ENCODE results near the gene PTPRM. TPM values are rescaled to one million over a fixed set of nuclear protein-coding genes. Genes with fewer than 3 reads are reported as not detected.

The PTPRM gene
- polyA plus RNA-seq, 1 donor (not counting 4 experiments of a cell fraction or from before 2014, with no cell fraction given) = 54.5 TPM

DNA sequence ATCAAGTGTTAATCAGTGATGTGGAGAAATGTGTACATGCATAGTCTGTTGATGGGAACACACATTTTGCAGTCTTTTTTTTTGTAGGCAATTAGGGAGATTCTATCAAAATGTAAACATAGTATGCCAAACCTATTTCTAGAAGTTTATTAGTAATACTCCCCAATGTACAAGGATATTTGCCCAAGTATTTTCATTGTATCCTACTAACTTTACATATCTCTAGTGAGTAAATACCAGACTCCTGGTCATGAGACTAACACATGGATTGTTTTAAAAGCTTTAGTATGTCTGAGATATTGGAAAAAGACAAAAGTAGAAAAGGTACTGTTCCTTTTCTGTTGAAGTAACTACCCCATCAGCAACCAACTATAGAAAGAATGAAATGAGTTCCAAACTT, 513.0 kb downstream of the PTPRM start:
- TF ChIP-seq, protein P1, sequence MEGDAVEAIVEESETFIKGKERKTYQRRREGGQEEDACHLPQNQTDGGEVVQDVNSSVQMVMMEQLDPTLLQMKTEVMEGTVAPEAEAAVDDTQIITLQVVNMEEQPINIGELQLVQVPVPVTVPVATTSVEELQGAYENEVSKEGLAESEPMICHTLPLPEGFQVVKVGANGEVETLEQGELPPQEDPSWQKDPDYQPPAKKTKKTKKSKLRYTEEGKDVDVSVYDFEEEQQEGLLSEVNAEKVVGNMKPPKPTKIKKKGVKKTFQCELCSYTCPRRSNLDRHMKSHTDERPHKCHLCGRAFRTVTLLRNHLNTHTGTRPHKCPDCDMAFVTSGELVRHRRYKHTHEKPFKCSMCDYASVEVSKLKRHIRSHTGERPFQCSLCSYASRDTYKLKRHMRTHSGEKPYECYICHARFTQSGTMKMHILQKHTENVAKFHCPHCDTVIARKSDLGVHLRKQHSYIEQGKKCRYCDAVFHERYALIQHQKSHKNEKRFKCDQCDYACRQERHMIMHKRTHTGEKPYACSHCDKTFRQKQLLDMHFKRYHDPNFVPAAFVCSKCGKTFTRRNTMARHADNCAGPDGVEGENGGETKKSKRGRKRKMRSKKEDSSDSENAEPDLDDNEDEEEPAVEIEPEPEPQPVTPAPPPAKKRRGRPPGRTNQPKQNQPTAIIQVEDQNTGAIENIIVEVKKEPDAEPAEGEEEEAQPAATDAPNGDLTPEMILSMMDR (optimal IDR thresholded peaks at IDR 0.05 in 1 of 3, IDR thresholded peaks at IDR 0.05 in 1 of 3, conservative IDR thresholded peaks at IDR 0.05 in 1 of 3; ENCODE audit: extremely low read depth in 1 of 3, insufficient read depth in 2 of 3, low read length in 3 of 3) = no peak
- Histone ChIP-seq H3K36me3 (ENCODE audit: control insufficient read depth in 2 of 2, extremely low read depth in 1 of 2, insufficient read depth in 2 of 2, low read length in 2 of 2) (no peaks in the 10 kb centered on the region), H3K9ac (ENCODE audit: control insufficient read depth, extremely low read depth, insufficient read depth, low read length) (no peak overlapping the region), H3K27ac (ENCODE audit: control insufficient read depth, insufficient read depth, low read length) (no peak overlapping the region), H3K4me3 (ENCODE audit: control insufficient read depth in 2 of 3, extremely low read depth in 1 of 3, insufficient read depth in 2 of 3, low read depth in 1 of 3, low read length in 3 of 3) (no peak overlapping the region), H3K9me3 (ENCODE audit: control insufficient read depth, low read depth, low read length) (no peaks in the 10 kb centered on the region), H2AFZ (ENCODE audit: control insufficient read depth, low read length) (no peak overlapping the region), H4K20me1 (ENCODE audit: control insufficient read depth, extremely low read depth, insufficient read depth, low read length) (no peaks in the 10 kb centered on the region), H3K27me3 (ENCODE audit: control insufficient read depth, extremely low read depth, insufficient read depth, low read length) (no peaks in the 10 kb centered on the region), H3K4me2 (ENCODE audit: control insufficient read depth, extremely low read depth, insufficient read depth, low read depth, low read length) (no peak overlapping the region), H3K79me2 (ENCODE audit: control insufficient read depth, insufficient read depth, low read length) (no peaks in the 10 kb centered on the region), H3K4me1 (ENCODE audit: control insufficient read depth, extremely low read depth, insufficient read depth, low read length) (no peaks in the 10 kb centered on the region), H3K9me1 (ENCODE audit: control insufficient read depth, extremely low read depth, insufficient read depth, low read length) (no peaks in the 10 kb centered on the region)
- FAIRE-seq (no peak), DNase-seq (ENCODE audit: low read depth, low spot score) (no peak)
- dilution Hi-C loops (cut with MboI; ENCODE audit: extremely low pct_ligation_motif_present, low sequenced_read_pairs) = no loop called here

DNA sequence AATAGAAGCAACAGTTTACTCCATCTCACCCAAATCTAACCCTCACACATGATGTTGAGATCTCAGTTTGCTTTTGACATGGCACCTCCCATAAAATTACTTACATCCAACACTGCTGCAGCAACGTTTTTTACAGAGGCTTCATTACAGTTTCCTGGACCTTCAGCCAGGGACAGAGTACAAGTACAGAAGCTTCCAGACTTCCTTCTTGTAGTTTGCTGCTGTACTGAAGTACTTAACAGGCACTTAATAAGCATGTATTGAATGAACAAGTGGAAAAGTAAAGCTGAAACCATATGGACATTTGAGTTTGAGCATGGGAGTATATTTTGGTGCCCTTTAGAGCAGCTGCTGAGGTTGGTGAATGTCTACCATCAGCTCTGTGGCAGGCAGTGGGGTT, 514.2 kb downstream of the PTPRM start:
- H3K9me1 ChIP-seq (ENCODE audit: control insufficient read depth, extremely low read depth, insufficient read depth, low read length) = no peaks in the 10 kb centered on the region
- H3K9me3 ChIP-seq (ENCODE audit: control insufficient read depth, low read depth, low read length) = no peaks in the 10 kb centered on the region
- DNase-seq (ENCODE audit: low read depth, low spot score) = no peak
- TF ChIP-seq, protein P1 (optimal IDR thresholded peaks at IDR 0.05 in 1 of 3, IDR thresholded peaks at IDR 0.05 in 1 of 3, conservative IDR thresholded peaks at IDR 0.05 in 1 of 3; ENCODE audit: extremely low read depth in 1 of 3, insufficient read depth in 2 of 3, low read length in 3 of 3) = no peak
- no peak for TF ChIP-seq EZH2 (IDR thresholded peaks at IDR 0.05; ENCODE audit: low read length)
- dilution Hi-C loops (cut with MboI; ENCODE audit: extremely low pct_ligation_motif_present, low sequenced_read_pairs) = no loop called here
- no peak overlapping the region for H2AFZ ChIP-seq (ENCODE audit: control insufficient read depth, low read length)
- no peak overlapping the region for H3K9ac ChIP-seq (ENCODE audit: control insufficient read depth, extremely low read depth, insufficient read depth, low read length)
- no peaks in the 10 kb centered on the region for H3K36me3 ChIP-seq (ENCODE audit: control insufficient read depth in 2 of 2, extremely low read depth in 1 of 2, insufficient read depth in 2 of 2, low read length in 2 of 2)
- H3K27ac ChIP-seq (ENCODE audit: control insufficient read depth, insufficient read depth, low read length) = no peak overlapping the region
- no peak overlapping the region for H3K4me3 ChIP-seq (ENCODE audit: control insufficient read depth in 2 of 3, extremely low read depth in 1 of 3, insufficient read depth in 2 of 3, low read depth in 1 of 3, low read length in 3 of 3)
- no peaks in the 10 kb centered on the region for H3K79me2 ChIP-seq (ENCODE audit: control insufficient read depth, insufficient read depth, low read length)
- H3K4me2 ChIP-seq (ENCODE audit: control insufficient read depth, extremely low read depth, insufficient read depth, low read depth, low read length) = no peak overlapping the region
- H4K20me1 ChIP-seq (ENCODE audit: control insufficient read depth, extremely low read depth, insufficient read depth, low read length) = no peaks in the 10 kb centered on the region
- no peaks in the 10 kb centered on the region for H3K27me3 ChIP-seq (ENCODE audit: control insufficient read depth, extremely low read depth, insufficient read depth, low read length)
- H3K4me1 ChIP-seq (ENCODE audit: control insufficient read depth, extremely low read depth, insufficient read depth, low read length) = no peaks in the 10 kb centered on the region
- FAIRE-seq = no peak
